ENCODE measurements around the gene NUP50.
A peak's percentile ranks its signal among the peaks of the same experiment; 100 is the strongest.

NUP50 gene, protein sequence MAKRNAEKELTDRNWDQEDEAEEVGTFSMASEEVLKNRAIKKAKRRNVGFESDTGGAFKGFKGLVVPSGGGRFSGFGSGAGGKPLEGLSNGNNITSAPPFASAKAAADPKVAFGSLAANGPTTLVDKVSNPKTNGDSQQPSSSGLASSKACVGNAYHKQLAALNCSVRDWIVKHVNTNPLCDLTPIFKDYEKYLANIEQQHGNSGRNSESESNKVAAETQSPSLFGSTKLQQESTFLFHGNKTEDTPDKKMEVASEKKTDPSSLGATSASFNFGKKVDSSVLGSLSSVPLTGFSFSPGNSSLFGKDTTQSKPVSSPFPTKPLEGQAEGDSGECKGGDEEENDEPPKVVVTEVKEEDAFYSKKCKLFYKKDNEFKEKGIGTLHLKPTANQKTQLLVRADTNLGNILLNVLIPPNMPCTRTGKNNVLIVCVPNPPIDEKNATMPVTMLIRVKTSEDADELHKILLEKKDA

DNA sequence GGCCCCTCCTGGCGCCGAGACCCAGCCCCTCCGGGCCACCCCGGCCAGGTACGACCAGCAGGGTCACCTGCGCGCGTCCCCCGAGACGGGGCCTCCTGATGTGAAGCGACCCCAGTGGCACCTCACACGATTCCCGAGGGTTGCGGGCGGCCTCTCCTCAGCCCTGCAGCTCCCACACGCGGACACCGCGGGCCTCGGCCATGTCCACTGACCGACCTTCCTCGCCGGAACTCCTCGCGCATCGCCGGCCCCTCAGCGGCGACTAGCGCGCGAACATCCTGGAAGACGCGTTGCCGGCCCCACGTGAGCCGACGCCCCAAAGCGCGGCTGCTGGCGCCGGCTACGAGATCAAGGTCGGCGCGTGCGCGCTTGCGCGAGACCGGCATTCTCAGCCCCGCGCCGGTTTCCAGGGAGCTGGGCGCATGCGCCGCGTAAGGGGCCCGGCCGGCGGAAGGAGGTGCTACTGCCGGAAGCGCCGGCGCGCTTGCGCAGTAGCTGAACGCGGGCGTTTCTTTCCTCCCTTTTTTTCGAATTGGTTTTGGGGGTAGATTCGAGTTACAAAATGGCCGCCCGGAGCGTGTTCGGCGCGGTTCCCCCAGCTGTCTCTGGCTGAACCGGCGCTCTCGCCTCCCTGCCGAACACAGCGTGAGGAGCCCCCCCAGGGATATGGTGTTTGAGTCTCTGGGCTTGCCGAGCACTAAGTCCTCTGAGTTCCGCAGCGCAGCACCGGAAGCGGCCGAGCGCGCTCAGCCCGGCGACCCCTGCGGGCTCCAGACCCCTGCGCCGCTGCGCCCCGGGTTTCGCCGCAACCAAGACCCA is at the start of gene NUP50:
TSS of gene NUP50 (plus strand) at position 475 of the 819 bp plus-strand sequence. CDS start 4,253 bp downstream, outside the sequence.
- DNase-seq (ENCODE audit: low spot score): peak; percentile 96

DNA sequence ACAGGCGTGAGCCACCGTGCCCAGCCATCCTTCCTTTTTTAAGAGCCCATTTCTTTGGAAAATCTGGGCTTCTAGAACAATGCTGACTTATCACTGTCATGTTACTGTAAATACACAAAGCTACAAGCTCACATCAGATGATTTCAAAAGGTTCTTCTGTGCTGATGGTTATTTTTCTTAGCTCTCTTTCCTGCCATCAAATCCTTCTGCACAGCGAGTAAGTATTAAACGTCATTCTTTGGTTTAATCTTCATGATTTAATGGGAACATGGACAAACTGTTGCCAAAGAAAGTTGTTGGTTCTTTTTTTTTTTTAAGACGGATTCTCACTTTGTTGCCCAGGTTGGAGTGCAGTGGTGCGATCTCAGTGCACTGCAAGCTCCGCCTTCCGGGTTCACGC is 43.3 kb upstream of the NUP50 start:
- DNase-seq (ENCODE audit: low spot score): no peak

DNA sequence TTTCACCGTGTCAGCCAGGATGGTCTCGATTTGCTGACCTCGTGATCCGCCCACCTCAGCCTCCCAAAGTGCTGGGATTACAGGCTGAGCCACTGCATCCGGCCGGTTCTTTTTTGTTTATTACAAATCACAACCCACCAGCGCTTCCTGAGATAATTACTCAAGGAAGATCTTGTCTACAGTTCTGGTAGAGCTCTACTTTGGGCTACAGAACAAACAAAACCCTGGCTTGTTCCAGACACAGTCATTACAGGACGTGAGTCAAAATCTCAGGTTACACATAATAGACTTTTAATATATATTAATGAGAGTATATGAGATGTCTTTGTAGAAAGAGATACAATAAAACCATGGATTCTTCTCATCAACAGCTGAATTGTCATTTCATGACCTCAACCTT is 42.8 kb upstream of the NUP50 start:
- DNase-seq (ENCODE audit: low spot score): no peak

DNA sequence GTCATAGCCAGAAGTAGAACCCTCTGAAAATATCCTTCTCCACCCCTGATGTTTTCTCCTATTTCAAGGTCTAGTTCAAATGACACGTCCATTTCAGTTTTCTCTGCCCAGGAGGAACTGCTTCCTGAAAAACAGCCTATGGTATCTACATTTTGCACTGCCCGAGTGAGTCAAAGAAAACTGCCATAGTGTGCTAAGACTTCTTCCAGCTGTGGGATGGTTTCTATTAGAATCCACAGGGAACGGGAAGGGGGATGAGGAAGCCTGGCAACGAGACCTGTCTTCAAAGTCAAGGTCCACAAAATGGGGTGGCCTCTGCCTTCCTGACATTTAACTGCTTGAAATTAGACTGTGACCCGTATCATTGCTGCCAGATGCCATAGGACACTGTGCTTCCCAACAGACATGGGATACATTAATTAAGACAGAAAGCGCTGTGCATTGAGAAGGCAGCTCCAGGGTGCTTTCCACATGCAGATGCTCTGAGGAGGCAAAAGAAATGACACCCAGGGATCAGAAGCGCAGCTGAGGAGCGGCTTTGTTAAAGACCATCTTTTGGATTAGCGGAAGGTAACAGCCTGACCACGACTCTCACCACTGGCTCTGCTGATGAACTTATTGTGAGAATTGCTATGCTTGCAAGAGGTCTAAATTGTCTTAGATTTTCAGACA is 39.4 kb upstream of the NUP50 start:
- no peak for DNase-seq (ENCODE audit: low spot score)

DNA sequence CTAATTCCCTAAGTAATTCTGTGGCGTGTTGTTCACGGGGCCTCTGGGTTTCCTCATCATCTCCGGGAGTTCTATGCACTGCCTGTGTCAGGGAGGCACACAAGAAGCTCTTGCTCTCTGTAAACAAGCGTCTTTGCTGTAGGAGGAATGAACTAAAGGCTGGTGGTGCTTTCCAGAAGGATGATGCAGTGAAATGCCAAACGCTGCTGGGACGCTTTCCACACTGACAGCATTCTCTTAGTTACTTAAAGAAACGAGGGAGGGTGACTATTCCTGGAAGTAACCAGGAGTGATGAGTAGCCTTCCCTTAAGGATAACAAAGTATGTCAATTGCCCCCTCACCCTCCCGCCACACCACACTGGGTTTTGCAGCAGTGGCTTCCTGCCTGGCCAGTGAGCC is 38.5 kb upstream of the NUP50 start:
- DNase-seq (ENCODE audit: low spot score): no peak

DNA sequence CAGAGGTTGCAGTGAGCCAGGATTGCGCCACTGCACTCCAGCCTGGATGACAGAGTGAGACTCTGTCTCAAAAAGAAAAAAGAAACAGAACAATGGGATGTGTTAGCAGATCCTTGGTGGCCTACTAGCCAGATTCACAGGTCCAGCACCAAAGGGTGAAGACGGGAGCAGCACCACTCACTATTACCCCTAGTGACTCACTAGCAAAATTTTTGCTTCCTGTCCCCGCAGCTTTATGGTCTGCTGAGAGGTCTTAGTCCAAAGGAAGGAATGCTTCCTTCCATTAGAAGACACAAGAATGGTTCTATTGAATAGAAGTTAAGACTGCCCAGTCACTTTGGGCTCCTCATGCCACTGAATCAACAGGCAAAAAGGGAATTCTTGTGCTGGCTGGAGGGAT is 35.9 kb upstream of the NUP50 start:
- DNase-seq (ENCODE audit: low spot score): no peak

DNA sequence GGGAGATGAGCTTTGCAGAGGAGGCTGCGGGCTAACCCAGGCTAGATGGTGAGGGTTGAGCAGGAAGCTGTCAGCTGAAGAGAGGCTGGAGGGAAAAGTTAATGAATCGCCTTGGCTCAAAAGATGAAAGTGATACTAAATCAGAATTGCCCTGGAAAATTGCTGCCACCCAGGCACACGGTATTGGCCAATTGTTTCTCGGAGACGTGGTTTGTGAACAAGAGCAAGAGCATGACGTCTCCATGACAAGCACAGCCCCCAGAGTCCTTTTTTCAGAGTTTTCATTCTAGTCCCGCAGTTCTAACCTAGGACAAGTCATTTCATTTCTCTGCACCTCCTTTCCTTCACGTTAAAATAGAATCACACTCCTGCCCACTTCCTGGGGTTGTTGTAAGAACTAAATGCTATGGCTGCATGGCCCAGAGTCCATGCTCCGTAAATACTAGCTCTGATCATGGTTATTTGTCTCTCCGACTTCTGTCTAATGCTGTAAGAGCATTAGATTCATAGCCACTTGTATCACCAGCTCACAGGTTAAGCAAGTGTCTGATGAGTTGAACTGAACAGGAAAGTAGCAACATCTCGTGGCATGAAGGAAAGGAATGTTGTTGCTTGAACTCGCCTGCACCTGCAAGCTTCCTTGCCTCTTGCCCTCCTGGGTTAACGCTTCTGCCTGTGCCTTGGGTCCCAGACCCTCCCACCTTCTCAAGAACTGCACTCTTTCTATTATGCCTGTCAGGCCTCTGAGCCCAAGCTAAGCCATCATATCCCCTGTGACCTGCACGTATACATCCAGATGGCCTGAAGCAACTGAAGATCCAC is 33.8 kb upstream of the NUP50 start:
- peak; percentile 19 for DNase-seq (ENCODE audit: low spot score)

DNA sequence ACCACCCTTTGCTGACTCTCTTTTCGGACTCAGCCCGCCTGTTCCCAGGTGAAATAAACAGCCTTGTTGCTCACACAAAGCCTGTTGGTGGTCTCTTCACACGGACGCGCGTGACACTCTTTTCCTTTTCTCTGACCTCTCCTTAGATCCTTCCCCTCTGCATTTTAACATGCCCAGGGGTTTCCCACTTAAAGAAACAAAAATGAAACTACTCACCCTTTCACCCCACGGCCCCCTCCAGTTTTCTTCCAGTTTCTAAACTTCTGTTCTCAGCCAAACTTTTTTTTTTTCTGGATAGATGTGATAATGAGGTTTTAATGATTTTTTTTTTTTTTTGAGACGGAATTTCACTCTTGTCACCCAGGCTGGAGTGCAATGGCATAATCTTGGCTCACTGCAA is 32.8 kb upstream of the NUP50 start:
- no peak for DNase-seq (ENCODE audit: low spot score)

DNA sequence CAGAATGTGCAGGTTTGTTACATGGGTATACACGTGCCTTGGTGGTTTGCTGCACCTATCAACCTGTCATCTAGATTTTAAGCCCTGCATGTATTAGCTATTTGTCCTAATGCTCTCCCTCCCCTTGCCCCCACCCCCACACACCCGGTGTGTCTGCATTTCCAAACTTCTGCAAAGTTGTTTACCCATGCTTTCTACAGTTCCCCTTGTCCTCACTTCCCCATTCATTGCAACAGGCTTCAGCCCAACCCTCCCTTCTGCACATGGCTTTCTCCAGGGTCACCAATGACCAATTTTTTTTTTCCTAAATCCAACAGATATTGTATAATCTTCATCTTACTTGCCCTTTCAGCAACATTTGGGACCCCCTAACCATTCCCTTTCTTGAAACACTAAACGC is 32.0 kb upstream of the NUP50 start:
- no peak for DNase-seq (ENCODE audit: low spot score)

DNA sequence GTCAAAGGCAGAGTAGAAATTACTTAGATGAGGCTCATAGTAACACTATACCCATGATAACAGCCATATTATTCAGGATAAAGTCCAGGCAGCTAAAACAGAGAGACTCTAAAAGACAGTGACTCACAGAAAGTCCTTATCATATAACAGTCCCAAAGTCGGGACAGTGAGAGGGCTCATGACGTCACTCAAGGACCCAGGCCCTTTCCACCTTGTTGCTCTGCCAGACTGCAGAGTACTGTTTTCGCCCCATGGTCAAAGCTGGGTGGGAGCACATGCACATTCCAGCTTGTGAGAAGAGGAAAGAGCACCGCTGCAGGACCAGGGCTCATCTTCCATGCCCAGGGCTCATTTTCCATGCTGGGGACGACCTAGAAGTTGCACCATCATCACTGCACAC is 29.4 kb upstream of the NUP50 start:
- no peak for DNase-seq (ENCODE audit: low spot score)

DNA sequence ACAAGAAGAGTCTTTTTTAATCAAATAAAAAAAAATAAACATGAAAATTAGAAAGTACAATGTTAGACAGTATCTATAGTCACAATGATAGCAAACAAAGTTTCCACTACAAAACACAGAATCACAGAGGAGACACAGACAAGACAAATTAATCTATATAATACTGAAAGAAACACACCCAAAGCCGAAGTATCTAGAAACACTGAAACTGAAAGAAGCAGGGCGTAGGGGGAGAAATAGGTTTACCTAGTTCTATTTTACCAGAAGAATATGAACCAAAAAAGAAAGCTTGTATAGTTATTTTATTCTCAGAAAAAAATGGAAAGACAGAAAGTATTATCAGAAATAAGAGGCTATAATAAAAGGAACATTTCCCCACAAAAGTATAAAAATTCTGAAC is 27.1 kb upstream of the NUP50 start:
- DNase-seq (ENCODE audit: low spot score): no peak

DNA sequence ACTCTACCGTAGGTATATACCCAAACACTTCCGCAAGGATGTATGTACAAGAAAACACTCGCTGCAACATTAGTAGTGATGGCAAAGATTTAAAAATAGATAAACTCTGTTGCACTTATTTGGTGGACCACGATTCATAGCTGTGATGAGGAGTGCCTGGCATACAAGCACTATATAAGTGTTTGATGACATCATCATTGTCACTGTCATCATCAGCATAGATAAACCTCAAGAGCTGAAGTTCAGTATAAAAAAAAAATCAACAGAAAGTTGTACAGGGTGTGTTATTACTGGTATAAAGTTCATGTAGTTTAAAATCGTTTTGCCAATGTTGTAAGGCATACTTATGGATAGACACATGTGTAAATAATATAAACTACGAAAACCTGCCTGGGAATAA is 24.0 kb upstream of the NUP50 start:
- DNase-seq (ENCODE audit: low spot score): no peak

DNA sequence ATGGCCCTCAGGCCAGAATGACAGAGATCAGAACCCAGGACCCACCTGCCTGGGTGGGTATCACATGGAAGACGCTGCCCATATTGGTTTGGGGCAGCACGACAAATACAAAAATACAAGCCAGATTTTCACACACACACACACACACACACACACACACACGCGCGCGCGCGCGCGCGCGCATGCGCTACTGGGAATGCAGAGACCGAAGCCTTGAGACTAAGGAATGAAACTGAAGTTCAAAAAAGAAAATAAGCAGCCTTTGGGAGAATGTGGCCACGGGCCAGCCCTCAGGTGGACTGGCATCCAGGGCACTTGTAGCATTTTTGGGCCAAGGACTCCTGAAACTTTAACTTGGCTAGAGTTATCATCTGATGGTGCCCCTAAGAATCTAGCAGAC is 21.3 kb upstream of the NUP50 start:
- DNase-seq (ENCODE audit: low spot score): no peak

DNA sequence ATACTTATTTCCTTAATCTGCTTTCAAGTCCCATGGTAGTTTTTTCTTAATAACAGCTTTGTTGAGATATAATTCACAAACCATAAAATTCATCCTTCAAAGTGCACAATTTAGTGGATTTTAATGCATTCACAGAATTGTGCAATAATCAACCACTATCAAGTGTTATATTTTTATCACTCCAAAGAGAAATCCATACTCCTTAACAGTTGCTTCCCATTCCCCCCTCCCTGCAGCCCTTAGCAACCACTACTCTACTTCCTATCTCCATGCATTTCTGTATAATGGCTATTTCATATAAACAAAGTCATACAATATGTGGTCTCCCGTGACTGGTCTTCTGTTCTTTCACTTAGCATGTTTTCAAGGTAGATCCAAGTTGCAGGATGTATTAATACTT is 18.8 kb upstream of the NUP50 start:
- no peak for DNase-seq (ENCODE audit: low spot score)

DNA sequence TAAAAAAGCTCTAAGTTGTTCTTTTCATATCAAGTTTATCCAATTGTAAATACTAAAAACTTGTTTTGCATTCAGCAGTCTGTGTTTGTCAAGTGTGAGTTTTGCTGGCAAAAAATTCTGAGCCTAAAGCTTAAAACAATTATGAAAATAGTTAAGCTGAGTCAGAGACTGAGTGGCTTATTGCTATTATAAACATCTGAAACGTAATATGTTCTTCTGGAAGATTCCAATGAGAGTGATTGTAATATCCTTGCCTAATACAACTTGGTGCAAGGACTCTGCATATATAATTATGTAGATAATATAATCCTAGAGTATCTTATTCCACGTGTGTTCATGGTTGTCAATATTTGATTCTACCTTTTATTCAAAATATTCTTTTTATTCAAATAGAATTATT is 14.1 kb upstream of the NUP50 start:
- DNase-seq (ENCODE audit: low spot score): no peak

DNA sequence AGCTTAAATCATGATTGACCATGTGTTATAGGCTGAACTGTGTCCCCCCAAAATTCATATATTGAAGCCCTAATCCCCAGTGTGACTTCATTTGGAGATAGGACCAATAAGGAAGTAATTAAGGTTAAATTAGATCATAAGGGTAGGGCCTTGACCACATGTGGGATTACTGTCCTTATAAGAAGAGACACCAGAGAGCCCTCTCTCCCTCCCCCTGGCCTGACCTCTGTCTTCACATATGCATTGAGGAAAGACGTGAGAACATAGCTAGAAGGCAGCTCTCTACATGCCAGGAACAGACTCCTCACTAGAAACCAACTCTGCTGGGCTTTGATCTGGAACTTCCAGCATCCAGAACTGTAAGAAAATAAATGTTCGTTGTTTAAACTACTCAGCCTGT is 13.6 kb upstream of the NUP50 start:
- no peak for DNase-seq (ENCODE audit: low spot score)

DNA sequence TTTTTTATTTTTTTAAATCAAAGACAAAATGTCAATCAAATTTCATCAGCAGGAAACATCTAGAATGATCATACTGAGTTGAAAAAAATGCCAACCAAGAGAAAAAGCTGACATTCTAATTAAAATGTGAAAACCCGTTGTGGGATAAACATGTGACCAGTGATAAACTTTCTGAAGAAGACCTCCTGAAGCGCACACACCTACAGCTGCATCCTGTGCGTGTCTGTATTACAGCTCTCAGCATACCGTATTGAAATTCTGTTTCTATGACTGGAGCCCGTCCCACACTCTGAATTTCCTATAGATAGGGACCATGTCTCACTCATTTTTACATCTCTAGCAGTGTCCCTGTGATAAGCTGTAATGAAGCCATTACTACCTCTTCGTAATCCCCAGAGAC is 12.2 kb upstream of the NUP50 start:
- DNase-seq (ENCODE audit: low spot score): no peak

DNA sequence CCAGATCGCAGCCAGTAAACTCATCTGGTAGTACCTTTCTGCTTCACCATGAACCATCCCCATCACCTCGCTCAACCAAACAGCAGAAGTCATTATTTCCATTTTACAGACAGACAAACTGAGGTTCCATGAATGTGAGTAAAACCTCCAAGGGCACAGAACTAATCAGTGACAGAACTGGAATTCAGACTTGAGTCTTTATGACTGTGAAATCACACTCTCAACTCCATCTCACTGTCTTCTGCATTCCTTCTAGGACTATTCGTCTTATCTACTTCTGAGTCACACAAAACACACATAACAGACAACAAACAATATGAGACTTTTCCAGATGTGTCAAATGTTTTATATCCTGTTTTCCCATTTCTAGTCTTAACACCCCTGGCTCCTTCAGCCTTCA is 9.3 kb upstream of the NUP50 start:
- DNase-seq (ENCODE audit: low spot score): no peak

DNA sequence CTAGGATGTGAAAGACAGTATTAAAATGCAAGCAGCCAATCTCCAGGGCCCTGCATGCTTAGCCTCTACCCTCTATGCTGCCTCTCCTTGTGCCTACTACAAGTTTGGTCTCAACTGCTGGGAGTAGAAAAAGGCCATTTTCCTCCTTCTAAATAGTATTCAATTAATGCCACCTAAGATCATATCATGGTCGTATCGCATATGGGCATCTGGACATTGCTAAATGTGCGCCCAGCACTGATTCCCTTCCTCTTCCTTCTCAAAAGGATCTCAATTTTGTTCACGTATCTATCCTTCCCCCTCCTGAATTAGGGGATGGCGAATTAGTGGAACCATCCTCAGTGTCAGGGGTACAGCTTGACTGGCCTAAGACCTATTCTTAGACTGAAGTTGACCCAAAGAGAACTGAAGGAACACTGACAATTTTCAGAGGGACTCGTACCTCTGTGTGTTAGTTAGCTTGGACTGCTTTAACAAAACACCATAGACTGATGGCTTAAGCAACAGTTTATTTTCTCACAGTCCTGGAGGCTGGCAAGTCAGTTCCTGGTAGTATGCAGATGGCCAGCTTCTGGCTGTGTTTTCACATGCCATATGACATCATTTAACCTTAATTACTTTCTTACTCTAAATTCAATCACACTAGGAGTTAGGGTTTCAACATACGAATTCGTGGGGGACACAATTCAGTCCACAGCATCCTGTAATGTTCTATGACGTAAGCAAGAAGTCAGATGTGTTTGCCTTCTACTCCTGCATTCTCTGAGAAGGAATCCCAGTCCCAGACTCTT is 8.5 kb upstream of the NUP50 start:
- DNase-seq (ENCODE audit: low spot score): no peak

DNA sequence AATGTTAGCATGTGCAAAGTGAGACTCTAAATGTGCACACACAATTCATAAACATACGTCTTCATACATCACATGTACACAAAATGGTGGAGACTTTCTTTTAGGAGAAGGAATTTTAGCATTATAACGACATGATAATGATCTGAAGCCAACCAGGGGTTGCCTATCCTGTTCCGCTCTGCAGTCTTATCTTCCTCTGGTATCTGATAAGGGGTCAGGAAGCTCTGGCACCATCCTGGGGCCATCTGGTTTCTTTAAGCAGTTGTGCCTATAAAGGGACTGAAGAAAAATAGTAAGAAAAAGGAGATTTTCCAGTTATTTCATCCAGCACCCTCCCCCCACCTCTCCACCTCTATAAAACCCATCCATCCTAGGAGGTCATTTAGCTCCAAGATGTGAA is 5.8 kb upstream of the NUP50 start:
- no peak for DNase-seq (ENCODE audit: low spot score)

All from CD4-positive, alpha-beta T cell treated with Interleukin-2 at 100 ng/mL for 4 hours (primary cell).